HepG2 (cell line): Measurements from ENCODE around the gene AAGAB. TPM values are rescaled to one million over a fixed set of nuclear protein-coding genes. Genes with fewer than 3 reads are reported as not detected.

Experiments used
- ATAC-seq: fragments of 200-7000 bp; cut with Tn5 transposase; 3 replicates; pipeline ENCODE4 v1.9.1; 2020; ENCODE audit warnings: mild to moderate bottlenecking, moderate library complexity
- BruUV-seq: library from RNA; stranded (reverse); fragments of 400-500 nt; replicated peaks from 2 replicates; lab custom pipeline; 2021; lab: Mats Ljungman, UMichigan
- CTCF ChIA-PET: fragments of 300-600 bp; formaldehyde crosslinking; extraction: SDS; loops from one replicate; lab custom pipeline; 2021; ENCODE audit warnings: low total read pairs, inconsistent platforms, low intra/inter-chr PET ratio; lab: Yijun Ruan, JAX
- POLR2A ChIA-PET: fragments of 350-600 bp; sonication (Branson Sonifier 250); formaldehyde crosslinking; loops from one replicate; lab custom pipeline; 2020; ENCODE audit warnings: antibody characterized with exemption, inconsistent platforms; lab: Yijun Ruan, JAX
- DNase-seq: peaks from one replicate; pipeline ENCODE4 v3.0.0-alpha.2; 2015; ENCODE audit warnings: low spot score
- FAIRE-seq: peaks from 3 replicates; lab custom pipeline; 2011; peaks lifted over from hg19 to GRCh38; lab: Jason Lieb, UNC
- H2AFZ ChIP-seq: one replicate; pipeline ENCODE4 v1.6.1; 2011; ENCODE audit warnings: low read length, inconsistent platforms
- H3K27ac ChIP-seq: fragments of 300-600 bp; 3 replicates; pipeline ENCODE4 v1.8.0; 2011; ENCODE audit warnings: mixed run types, mild to moderate bottlenecking, mixed read lengths, low read length, inconsistent platforms; ENCODE audit not compliant: insufficient read depth; ENCODE audit errors: extremely low read length
- H3K27me3 ChIP-seq, 2 experiments: fragments of 200-600 bp in 1 of 2; 2 replicates in 1 of 2; 3 replicates in 1 of 2; pipeline versions ENCODE4 v1.6.0 to v1.8.0; 2011; ENCODE audit warnings: low read length in 2 of 2, mild to moderate bottlenecking in 2 of 2, moderate library complexity in 2 of 2, inconsistent platforms in 1 of 2; ENCODE audit not compliant: insufficient read depth in 2 of 2, control insufficient read depth in 1 of 2
- H3K36me3 ChIP-seq, 2 experiments: fragments of 200-600 bp in 1 of 2; replicated peaks in 1 of 2; 2 replicates in 1 of 2; 3 replicates in 1 of 2; pipeline versions ENCODE4 v1.5.1 to v1.8.0; 2011; ENCODE audit warnings: low read length in 2 of 2, inconsistent platforms in 1 of 2; ENCODE audit not compliant: insufficient read depth in 2 of 2, control insufficient read depth in 1 of 2
- H3K4me1 ChIP-seq: 2 replicates; pipeline ENCODE4 v1.5.1; 2012; ENCODE audit warnings: low read length, inconsistent platforms; ENCODE audit not compliant: insufficient read depth
- H3K4me2 ChIP-seq: 2 replicates; pipeline ENCODE4 v1.6.0; 2011; ENCODE audit warnings: low read depth, low read length, inconsistent platforms
- H3K4me3 ChIP-seq, 3 experiments: fragments of 200-600 bp in 1 of 3; sonication (generic), shearing (Covaris generic) in 1 of 3; replicated peaks in 1 of 3; 2 replicates each; pipeline ENCODE4 v1.5.1; 2011 to 2016; ENCODE audit warnings: low read length in 3 of 3, inconsistent platforms in 2 of 3, low read depth in 2 of 3, mild to moderate bottlenecking in 2 of 3, control low read depth in 1 of 3, mixed read lengths in 1 of 3; ENCODE audit not compliant: insufficient read depth in 1 of 3
- H3K79me2 ChIP-seq: one replicate; pipeline ENCODE4 v1.6.1; 2011; ENCODE audit warnings: low read length, inconsistent platforms; ENCODE audit not compliant: insufficient read depth
- H3K9ac ChIP-seq: 2 replicates; pipeline ENCODE4 v1.6.0; 2011; ENCODE audit warnings: mild to moderate bottlenecking, low read depth, low read length, inconsistent platforms; ENCODE audit not compliant: insufficient read depth
- H3K9me3 ChIP-seq: 2 replicates; pipeline ENCODE4 v1.5.1; 2012; ENCODE audit warnings: mild to moderate bottlenecking, low read length
- H4K20me1 ChIP-seq: 2 replicates; pipeline ENCODE4 v1.6.0; 2011; ENCODE audit warnings: inconsistent platforms, mild to moderate bottlenecking, low read length, moderate library complexity; ENCODE audit not compliant: insufficient read depth
- ATF1 ChIP-seq: IDR thresholded peaks from 2 replicates; pipeline ENCODE4 v1.6.1; 2016; ENCODE audit warnings: mild to moderate bottlenecking, control low read depth
- EED ChIP-seq: sonication (generic); formaldehyde crosslinking; IDR thresholded peaks from 2 replicates; pipeline ENCODE4 v1.5.0; 2020; ENCODE audit warnings: mild to moderate bottlenecking, missing genetic modification reagents
- HNF4G ChIP-seq, 2 experiments: sonication (generic) in 1 of 2; formaldehyde crosslinking in 1 of 2; IDR thresholded peaks; 2 replicates each; pipeline versions ENCODE4 v1.4.0 to v1.6.1; 2011 to 2020; ENCODE audit warnings: borderline replicate concordance in 2 of 2, low read depth in 2 of 2, mild to moderate bottlenecking in 2 of 2, low read length in 1 of 2, missing genetic modification reagents in 1 of 2, moderate library complexity in 1 of 2
- RXRA ChIP-seq: sonication (generic); formaldehyde crosslinking; IDR thresholded peaks from 2 replicates; pipeline ENCODE4 v1.5.1; 2020; ENCODE audit warnings: missing genetic modification reagents
- TAF15 ChIP-seq: fragments of 200-400 bp; formaldehyde crosslinking; IDR thresholded peaks from one replicate; pipeline ENCODE4 v1.6.1; 2018; ENCODE audit warnings: mild to moderate bottlenecking, low read depth, low read length; ENCODE audit not compliant: poor library complexity, severe bottlenecking
- TRIM24 ChIP-seq: sonication (generic); formaldehyde crosslinking; IDR thresholded peaks from 2 replicates; pipeline ENCODE4 v1.8.0; 2022; ENCODE audit warnings: mild to moderate bottlenecking, missing genetic modification reagents
- ZBTB20 ChIP-seq: sonication (generic); formaldehyde crosslinking; IDR thresholded peaks from 2 replicates; pipeline ENCODE4 v1.8.1; 2023; ENCODE audit warnings: missing genetic modification reagents, low read depth, mild to moderate bottlenecking, borderline replicate concordance
- ZBTB38 ChIP-seq: sonication (generic); formaldehyde crosslinking; IDR thresholded peaks from 2 replicates; pipeline ENCODE4 v1.5.1; 2020; ENCODE audit warnings: mild to moderate bottlenecking, missing genetic modification reagents
- ZBTB42 ChIP-seq: sonication (generic); formaldehyde crosslinking; IDR thresholded peaks from 2 replicates; pipeline ENCODE4 v1.5.0; 2020; ENCODE audit warnings: mild to moderate bottlenecking, missing genetic modification reagents
- ZNF781 ChIP-seq: sonication (generic); formaldehyde crosslinking; IDR thresholded peaks from 2 replicates; pipeline ENCODE4 v1.5.1; 2020; ENCODE audit warnings: borderline replicate concordance, mild to moderate bottlenecking, missing genetic modification reagents; ENCODE audit errors: not compliant biosample characterization
- WGBS: methylation state at CpG from one replicate; pipeline ENCODE4 v1.1.6; 2017; ENCODE audit warnings: low lambda C conversion rate; 5-methylcytosine and 5-hydroxymethylcytosine counted together
- in situ Hi-C: cut with HindIII; loops from 2 replicates; pipeline ENCODE4 v1.10.0; 2017; ENCODE audit warnings: low pct_unique_long_range_greater_than_20kb; ENCODE audit not compliant: extremely low pct_ligation_motif_present
- intact Hi-C: fragments of 100-400 bp; cut with micrococcal nuclease; formaldehyde crosslinking; loops from one replicate; pipeline ENCODE4 v1.10.0; 2022; ENCODE audit not compliant: unreplicated experiment
- polyA plus RNA-seq, 8 experiments: library from polyadenylated mRNA; depleted of rRNA in 3 of 8; stranded (reverse) in 7 of 8; unstranded in 1 of 8; fragments of >200 nt; fragmentation: Illumina TruSeq in 4 of 8; extraction: Trizol in 4 of 8; gene quantifications; 2 replicates each; pipeline versions ENCODE4 v1.2.1 to v1.2.3, GENCODE V29; 2011 to 2016; ENCODE audit warnings: low read depth in 4 of 8, missing spikeins in 1 of 8, mixed read lengths in 1 of 8; ENCODE audit not compliant: insufficient read depth in 1 of 8
- total RNA-seq, 5 experiments: library from RNA; depleted of rRNA; stranded (reverse); fragments of >200 nt; fragmentation: Illumina TruSeq; extraction: Trizol; gene quantifications; 2 replicates each; pipeline ENCODE4 v1.2.3, GENCODE V29; 2016; ENCODE audit warnings: low read depth in 1 of 5

The AAGAB gene
- total and polyA plus RNA-seq, 2 of the 13 experiments (the other 11 are each of a cell fraction or from before 2014, with no cell fraction given) = 8.0 to 34.9 TPM

DNA sequence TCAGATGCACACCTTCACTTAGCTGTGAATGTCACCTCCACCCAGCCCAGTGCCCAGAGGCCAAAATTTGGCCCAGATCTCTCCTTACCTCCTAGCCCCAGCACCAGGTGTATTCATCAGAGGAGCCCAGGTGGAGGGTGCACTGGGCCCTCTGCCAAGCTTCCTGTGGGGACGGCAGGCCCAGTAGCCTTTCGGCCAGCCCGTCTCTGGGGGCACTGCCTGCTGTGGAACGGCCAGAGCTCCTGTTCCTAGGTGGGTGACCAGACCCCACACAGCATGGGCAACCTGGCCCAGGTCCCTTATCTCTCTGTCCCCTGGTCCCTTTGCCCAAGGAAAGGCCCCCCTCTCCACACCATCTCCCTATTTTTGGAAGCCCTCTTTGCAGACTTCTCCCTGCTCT, 67.8 kb downstream of the AAGAB start:
- CTCF ChIA-PET = no interaction called here
- POLR2A ChIA-PET = interaction anchor here (0.7 kb wide), 1 partner anchor 51 kb away, joined by 3 read pairs; no protein-coding TSS in a partner anchor
- intact Hi-C loops = no loop called here
- no peak for DNase-seq
- BruUV-seq = no TSS peak
- no peak for FAIRE-seq
- Histone ChIP-seq H3K27me3 (no peaks in the 10 kb centered on the region), H3K4me2 (no peak overlapping the region), H3K9ac (no peak overlapping the region), H3K9me3 (no peaks in the 10 kb centered on the region), H3K79me2 (no peaks in the 10 kb centered on the region), H3K4me1 (peaks cover 36% of the 10 kb centered on the region), H2AFZ (no peak overlapping the region), H3K27ac (no peak overlapping the region), H3K4me3 (no peak overlapping the region), H3K36me3 (peaks cover 37 to 84% of the 10 kb centered on the region in 2 experiments), H4K20me1 (peaks cover 3% of the 10 kb centered on the region)
- ATAC-seq = no peak
- 100% methylated on average over 2 of the region's 4 CpGs for WGBS
- in situ Hi-C loops = no loop called here
- TF ChIP-seq RXRA (no peak), ATF1 (CRISPR knock-in tag) (no peak), ZBTB20 (no peak), TRIM24 (CRISPR knock-in tag) (no peak), HNF4G (IDR thresholded peaks at IDR 0.05; ENCODE audit: borderline replicate concordance, low read depth, low read length) (no peak), HNF4G (CRISPR knock-in tag; IDR thresholded peaks at IDR 0.05; ENCODE audit: borderline replicate concordance, low read depth) (no peak), ZBTB38 (CRISPR knock-in tag) (no peak), EED (no peak), ZBTB42 (CRISPR knock-in tag) (no peak), ZNF781 (CRISPR knock-in tag) (no peak), TAF15 (no peak)
